LNCAP (cell line): ENCODE measurements around the gene CD200.

ENCODE experiments used
- TF ChIP-seq, protein P1 (sequence below): fragments of 450-650 bp; IDR thresholded peaks from 2 replicates; pipeline ENCODE4 v1.5.1; 2017; ENCODE audit warnings: mild to moderate bottlenecking

Gene CD200

DNA sequence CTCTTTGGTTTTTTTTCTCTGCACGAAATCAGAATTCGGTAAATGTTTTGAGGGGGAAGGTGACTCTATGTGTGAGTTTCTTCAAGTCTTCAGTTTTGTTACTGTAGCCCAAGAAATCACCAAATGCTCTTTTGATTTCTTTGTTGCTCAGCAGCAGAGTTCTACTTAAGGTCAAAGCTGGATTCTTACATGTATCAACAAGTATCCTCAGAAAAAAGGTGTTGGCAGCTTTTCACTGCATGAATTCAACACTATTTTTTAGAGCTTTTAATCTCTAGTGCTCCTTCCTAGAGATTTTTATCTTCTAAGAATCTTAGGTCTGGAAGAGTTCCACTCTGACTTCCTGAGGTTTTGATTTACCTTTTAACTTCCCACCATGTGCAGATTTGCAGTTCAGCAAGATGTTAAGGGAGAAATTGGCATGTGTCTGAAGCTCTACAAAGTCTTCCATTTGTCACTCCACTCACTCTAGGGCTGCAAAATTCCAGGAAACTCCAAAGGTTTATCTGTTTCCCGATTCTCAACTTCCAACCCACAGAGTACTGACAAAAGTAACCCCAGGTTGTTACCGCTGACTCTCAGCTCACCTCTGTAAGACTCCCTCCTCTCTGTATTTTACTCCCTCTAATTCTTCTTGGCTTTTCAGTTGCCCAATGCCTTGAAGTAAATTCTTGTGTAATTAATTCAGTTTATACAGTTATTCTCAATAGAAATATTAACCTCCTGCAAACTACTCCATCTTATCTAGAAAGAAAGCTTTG lies 13.3 kb upstream of the CD200 start:
- TF ChIP-seq, protein P1, sequence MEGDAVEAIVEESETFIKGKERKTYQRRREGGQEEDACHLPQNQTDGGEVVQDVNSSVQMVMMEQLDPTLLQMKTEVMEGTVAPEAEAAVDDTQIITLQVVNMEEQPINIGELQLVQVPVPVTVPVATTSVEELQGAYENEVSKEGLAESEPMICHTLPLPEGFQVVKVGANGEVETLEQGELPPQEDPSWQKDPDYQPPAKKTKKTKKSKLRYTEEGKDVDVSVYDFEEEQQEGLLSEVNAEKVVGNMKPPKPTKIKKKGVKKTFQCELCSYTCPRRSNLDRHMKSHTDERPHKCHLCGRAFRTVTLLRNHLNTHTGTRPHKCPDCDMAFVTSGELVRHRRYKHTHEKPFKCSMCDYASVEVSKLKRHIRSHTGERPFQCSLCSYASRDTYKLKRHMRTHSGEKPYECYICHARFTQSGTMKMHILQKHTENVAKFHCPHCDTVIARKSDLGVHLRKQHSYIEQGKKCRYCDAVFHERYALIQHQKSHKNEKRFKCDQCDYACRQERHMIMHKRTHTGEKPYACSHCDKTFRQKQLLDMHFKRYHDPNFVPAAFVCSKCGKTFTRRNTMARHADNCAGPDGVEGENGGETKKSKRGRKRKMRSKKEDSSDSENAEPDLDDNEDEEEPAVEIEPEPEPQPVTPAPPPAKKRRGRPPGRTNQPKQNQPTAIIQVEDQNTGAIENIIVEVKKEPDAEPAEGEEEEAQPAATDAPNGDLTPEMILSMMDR: no peak

DNA sequence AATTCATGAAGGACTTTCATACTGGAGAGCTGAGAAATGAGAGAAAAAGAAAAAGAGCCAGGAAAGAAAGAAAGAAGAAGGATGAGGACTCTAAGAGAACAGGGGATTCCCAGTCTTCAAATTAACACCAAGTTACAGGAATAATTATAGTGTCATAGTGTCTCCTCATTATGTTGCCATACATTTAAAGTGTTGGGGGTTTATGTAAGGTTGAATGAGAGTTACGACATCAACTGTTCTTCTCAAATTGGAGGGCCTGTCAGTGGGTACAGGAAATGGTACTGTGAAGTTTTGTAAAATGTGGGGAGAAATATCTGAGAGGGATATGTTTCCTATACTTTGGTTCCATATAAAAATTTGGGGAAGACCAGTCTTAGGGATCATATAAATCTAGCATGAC lies 12.3 kb upstream of the CD200 start:
- TF ChIP-seq, protein P1: no peak

DNA sequence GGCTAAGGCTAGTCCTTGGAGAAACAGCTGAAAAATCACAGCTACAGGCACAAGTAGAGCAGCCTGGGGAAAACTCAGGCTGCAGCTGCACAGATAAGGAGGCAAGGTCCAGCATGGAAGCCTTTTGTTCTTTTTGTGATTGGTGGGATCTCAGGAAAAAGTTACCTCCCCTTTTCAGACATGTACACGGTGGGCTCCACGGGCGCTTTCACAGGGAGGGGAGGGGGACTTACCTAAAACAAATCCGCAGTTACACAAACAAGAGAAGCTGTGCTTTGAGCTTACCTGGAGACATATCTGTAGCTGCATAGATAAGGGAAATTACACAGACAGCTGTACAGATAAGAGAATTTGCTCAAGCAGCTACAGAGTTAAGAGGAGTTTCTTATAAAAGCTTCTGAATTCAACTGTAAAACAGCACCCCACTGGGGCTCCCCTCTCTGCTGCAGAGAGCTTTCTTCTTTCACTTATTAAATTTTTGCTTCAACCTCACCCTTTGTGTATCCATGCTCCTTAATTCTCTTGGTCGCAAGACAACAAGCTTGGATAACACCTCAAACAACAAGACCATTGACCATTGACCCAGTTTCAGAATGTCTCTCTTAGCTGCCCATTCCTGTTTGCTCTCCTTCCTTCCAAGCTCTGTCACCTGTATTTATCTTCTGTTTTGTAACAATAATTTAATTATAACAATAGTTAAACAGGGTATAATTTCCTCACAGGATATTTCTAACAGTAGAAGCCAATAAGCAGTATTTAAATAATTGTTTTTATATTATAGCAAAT lies 10.9 kb upstream of the CD200 start:
- TF ChIP-seq, protein P1: no peak

DNA sequence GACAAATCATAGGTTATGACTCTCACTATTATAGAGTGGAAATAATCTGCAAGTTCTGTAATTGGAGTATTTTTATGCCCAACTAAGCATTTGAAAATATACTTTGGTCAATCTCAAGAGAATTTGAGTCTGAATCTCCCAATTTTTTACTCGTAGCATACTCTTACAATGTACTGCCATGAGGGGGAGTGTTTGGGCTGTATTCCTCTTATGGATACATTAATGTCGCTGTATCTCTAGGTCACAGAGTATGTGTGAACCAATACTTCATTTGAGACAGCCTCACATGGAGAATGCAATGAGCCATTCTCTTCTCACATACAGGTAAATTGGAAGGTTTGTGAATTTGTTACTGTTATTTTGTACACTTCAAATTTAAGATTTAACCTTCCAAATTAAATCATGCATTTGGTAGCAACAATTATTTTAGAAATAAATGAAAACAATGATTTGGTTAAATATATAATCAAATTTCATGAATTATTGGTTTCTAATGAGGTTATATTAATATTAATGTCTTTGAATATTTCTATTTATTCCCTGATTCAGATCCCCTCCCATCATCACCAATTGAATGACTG lies 5.5 kb upstream of the CD200 start:
- TF ChIP-seq, protein P1: peak; percentile 70

DNA sequence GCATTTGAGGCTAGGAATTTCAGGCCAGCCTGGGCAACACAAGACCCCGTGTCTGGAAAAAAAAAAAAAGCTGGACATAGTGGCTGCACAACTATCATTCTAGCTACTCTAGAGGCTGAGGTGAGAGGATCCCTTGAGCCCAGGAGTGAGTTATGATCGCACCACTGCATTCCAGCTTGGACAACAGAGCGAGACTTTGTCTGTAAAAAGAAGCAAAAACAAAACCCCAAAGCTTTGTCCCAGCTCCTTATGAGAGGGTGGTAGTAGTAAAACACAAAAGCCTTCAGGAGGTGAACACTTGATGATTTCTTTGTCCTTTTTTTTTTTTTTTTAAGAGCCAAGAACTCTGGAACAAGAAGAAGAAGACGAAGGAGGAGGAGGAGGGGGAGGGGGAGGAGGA lies 1.1 kb upstream of the CD200 start:
- TF ChIP-seq, protein P1: no peak

DNA sequence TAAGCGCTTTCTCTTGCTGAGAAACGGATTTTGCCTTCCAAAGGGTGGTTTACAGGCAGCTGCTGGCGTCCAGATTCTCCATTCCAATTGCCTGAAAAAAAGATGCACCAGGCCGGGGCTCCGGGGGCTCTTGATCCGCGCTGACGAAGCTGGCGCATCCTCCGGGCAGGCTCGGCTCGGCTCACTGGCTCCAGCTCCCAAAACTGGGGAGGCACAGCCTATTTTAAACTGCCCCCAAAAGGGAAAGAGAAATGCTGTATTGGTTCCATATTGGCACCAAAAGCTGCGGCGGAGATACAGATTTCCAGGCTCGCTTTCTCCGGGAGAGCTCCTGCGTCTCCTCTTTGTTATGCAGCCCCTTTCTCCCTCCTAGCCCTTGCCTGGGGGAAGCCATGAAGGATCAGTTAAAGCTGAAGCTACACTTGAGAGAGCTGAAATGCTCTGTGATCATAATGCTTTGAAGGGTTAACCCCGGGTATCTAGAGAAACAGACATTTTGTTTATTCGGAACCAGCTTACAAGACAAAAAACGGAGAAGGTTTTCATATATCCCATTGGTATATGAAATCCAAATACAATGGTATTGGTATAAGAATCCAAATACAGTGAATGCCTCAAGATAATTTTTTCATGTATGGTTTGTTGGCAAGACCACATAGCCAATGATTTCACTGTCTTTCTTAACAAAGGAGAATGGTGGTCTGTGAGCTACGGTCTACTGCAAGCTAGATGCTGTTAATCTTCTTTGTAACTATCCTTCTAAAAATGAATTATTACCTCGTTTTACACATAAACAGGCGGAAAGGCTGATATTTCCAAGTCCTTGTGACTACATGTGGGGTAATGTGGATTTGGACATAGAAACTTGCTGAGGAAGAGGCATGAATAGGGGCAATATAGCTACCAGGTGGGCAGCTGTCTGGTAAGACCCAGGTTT lies 693 bp downstream of the CD200 start:
- TF ChIP-seq, protein P1: no peak
